ENCODE results near the gene GTF2F1.
"Not testable (repeated sequence)": the region's sequence is repeated elsewhere in the genome, so short reads cannot be mapped to it uniquely, and the experiment has no call there.

DNA sequence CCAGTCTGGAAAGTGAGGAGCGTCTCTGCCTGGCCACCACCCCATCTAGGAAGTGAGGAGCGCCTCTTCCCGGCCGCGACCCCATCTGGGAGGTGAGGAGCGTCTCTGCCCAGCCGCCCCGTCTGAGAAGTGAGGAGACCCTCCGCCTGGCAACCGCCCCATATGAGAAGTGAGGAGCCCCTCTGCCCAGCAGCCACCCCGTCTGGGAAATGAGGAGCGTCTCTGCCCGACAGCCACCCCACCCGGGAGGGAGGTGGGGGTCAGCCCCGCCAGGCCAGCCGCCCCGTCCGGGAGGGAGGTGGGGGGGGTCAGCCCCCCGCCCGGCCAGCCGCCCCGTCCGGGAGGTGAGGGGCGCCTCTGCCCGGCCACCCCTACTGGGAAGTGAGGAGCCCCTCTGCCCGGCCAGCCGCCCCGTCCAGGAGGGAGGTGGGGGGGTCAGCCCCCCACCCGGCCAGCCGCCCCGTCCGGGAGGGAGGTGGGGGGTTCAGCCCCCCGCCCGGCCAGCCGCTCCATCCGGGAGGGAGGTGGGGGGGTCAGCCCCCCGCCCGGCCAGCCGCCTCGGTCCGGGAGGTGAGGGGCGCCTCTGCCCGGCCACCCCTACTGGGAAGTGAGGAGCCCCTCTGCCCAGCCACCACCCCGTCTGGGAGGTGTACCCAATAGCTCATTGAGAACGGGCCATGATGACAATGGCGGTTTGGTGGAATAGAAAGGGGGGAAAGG, 37.5 kb downstream of the GTF2F1 start:
- TF ChIP-seq, protein P1, sequence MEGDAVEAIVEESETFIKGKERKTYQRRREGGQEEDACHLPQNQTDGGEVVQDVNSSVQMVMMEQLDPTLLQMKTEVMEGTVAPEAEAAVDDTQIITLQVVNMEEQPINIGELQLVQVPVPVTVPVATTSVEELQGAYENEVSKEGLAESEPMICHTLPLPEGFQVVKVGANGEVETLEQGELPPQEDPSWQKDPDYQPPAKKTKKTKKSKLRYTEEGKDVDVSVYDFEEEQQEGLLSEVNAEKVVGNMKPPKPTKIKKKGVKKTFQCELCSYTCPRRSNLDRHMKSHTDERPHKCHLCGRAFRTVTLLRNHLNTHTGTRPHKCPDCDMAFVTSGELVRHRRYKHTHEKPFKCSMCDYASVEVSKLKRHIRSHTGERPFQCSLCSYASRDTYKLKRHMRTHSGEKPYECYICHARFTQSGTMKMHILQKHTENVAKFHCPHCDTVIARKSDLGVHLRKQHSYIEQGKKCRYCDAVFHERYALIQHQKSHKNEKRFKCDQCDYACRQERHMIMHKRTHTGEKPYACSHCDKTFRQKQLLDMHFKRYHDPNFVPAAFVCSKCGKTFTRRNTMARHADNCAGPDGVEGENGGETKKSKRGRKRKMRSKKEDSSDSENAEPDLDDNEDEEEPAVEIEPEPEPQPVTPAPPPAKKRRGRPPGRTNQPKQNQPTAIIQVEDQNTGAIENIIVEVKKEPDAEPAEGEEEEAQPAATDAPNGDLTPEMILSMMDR (conservative IDR thresholded peaks at IDR 0.05), result not testable (repeated sequence)
- not testable (repeated sequence) for TF ChIP-seq EZH2 (IDR thresholded peaks at IDR 0.05; ENCODE audit: low read depth)

All from PC-9 (cell line).